GM21786 (cell line): ENCODE results near the gene AHRR.

Source experiments
- ATAC-seq: cut with Tn5 transposase; IDR thresholded peaks from one replicate; pipeline ENCODE4 v1.9.1; 2021; ENCODE audit not compliant: unreplicated experiment

Gene AHRR

GRCh38 chr5:453725-454481 is 132.4 kb downstream of the AHRR start:
- ATAC-seq, result no peak

DNA sequence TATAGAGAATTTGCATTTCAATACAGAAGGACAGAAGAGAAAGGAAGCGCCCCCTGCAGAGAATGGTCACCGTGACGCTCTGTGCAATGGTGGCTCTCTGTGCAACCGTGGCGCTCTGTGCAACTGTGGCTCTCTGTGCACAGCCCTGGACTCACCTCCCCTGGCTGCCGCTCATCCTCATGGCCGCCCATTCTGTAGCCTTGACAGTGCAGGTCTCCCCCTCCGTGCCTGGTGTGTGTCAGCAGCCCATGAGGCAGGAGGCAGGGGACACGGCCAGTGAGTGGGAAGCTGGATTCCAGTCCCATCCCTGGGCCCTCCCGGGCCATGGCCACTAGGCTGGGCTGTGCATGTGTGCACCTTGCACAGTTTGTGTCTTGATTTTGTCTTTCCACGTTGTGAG is 133.4 kb downstream of the AHRR start:
- no peak for ATAC-seq

- no peak for ATAC-seq
These were observed 134.3 kb downstream of the AHRR start for GRCh38 chr5:455806-456205.

GRCh38 chr5:456351-457194 is 135.1 kb downstream of the AHRR start:
- no peak for ATAC-seq

DNA sequence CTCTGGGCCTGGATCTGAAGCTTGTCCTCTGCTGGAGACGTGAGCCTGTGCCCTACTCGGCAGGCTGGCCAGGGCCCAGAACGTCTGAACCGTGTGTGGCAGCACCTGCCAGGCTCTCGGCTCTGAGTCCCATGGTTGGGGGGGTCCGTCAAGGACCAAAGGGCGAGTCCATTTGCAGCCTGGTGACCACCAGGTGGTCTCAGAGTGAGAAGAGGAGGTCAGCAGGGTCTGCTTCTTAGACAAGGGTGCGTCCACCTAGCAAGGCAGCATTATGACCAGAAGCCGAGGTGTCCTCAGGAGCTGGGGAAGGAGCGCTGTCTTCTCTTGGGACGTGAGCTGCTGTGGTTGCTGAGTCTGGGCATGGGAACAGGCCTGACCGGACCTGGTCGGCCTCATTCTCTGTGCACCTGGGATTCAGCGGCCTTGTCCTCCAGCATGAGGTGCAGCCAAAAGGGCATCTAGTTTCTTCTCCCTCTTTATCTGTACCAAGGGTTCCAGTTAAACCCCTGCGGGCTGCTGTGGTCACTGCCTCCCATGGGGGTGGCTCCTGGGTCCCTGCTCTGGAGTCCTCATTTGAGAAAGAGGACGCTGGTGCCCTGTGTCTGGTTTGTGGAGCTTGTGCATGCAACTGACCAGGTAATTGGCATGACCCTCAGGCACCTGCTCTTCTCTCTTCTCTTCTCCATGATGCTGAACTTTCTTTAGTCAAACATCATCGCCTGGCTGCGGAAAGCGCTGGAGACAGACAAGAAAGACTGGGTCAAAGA is 135.9 kb downstream of the AHRR start:
- no peak for ATAC-seq

DNA sequence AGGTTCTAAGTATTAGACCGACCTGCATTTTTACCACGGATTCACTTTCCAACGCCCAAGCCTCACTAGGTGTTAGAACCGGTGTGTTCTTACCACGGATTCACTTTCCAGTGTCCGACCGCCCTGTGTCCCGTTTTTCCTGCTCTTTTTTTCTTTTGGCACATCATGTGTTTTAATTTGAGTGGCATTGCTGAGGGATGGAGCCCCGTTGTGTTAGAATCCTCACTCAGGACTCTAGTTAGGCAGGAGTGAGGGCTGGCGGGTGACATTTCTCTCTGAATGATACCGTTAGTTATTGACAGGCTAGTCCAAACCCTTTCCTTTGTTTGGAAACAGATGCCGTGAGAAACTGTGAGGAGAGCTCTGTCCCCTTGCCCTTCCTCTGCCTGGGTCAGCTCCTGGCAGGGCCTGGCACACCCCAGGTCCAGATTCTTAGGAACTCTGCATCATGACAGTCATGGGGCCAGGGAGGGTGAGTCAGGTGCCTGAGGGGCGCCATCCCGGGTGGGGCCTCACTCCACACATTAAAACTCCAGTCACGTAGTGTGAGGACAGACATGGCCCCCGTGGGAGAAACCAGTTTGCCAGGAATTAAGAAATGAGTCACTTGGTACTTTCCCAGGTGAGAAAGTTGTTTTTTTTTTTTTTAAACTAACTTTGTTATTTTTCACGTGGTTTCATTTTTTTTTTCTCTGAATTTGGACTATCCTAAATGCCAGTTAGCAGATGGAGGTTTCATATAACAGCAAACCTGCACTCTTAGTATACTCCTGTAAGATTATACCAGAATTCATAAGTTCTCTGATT is 137.2 kb downstream of the AHRR start:
- peak; percentile 73 for ATAC-seq

DNA sequence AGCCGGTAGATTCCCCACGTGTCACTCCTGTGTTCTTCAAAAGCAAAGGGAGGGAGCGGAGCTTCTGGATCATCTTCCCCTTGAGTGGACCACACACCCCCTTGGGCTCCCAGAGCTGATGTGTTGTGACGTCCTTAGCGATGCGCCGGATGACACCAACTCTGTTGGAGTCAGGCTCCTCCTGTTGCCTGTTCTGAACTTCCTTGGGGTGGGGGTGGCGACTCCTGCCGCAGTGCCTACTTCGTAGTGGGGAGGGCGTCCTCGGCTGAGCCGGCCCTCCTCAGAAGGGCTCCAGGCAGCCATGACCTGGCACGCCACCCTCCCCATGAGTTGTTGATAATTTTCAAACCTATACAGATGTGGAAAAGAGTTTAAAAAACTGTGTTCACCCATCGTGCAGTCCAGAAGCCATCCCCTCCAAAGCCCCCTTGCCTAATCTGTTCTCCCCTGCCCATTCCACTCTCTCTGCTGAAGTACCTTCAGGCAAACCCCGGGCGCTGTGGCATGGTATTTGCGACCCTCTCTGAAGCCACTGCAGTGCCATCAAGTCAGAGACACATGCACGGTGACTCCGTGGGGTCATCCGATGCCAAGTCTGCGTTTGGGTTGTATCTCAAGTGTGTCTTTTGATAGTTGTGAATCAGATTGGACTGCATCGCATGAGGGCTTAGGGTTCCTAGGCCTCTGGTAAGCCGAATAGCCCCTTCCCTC is 138.2 kb downstream of the AHRR start:
- no peak for ATAC-seq

- ATAC-seq, result no peak
These were observed 138.7 kb downstream of the AHRR start for GRCh38 chr5:460273-460625.

- ATAC-seq, result no peak
These were observed 140.6 kb downstream of the AHRR start for GRCh38 chr5:462051-462481.

- no peak for ATAC-seq
These were observed 141.8 kb downstream of the AHRR start for GRCh38 chr5:463301-463700.

DNA sequence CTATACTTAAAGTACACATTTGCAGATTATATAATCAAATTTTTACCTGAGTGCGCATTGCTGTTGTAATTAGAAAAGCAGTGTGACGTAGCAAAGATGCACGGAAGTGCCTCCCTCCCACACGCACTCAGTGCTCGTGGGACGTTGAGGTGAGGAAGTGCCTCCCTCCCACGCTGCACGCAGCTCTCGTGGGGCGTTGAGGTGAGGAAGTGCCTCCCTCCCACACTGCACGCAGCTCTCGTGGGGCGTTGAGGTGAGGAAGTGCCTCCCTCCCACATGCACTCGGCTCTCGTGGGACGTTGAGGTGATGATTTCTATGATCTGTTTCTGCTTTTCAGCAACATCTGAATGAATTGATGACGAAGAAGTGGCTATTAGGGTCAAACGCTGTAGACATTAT is 142.4 kb downstream of the AHRR start:
- no peak for ATAC-seq

- ATAC-seq, result no peak
These were observed 142.9 kb downstream of the AHRR start for GRCh38 chr5:464446-464842.

DNA sequence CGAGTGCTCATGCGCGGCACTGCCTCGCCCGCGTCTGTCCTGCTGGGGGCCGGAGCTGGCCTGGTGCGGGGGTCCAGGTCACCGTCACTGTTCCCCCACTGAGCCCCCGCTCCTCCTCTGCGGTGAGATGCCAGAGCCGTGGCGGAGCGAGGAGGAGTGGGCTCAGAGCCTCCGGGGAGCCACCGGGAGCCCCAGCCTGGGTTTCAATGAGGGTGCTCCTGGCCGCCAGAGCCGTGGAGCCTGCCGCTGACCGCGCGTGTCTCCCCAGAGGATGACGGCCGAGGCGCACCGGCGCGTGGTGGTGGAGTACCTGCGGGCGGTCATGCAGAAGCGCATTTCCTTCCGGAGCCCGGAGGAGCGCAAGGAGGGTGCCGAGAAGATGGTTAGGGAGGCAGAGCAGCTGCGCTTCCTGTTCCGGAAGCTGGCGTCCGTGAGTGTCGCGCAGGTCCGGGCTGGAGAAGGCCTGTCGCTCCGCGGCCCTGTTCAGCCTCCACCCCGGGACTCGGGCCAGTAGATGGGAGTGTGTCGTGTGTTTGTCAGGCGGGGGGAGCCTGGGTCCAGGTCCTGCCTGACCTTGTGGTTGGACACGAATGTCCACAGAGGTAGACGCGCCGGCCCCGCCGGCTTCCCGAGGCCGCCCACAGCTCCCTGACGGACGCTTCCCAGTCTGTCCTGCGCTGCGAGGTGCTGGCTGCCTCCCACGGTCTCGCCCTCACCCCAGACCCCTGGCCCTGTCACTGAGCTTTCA is 143.5 kb downstream of the AHRR start:
- ATAC-seq, result no peak

- no peak for ATAC-seq
These were observed 144.3 kb downstream of the AHRR start for GRCh38 chr5:465591-466403.

DNA sequence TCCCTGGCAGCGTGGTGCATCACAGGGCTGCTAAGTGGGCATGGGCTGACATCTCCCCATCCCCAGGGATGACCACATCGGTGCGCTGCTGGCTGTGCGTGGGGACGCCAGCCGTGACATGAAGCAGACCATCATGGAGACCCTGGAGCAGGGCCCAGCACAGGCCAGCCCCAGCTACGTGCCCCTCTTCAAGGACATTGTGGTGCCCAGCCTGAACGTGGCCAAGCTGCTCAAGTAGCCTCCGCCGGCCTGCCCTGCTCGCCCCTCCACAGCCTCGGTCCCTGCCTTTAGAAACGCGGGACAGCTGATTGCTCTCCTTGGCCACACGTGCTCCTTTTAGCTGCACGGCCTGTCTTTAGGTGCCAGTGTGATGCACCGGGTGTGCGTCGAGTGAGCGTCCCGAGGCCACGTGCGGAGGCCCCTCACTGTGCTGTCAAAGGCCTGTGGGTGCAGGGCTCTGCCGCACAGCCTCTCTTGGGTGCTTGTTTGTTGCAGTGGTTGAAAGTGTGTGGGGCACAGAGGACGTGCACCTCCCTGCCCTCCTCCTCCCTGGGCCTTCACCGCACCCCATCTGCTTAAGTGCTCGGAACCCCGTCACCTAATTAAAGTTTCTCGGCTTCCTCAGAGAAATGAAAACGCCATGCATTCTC is 145.3 kb downstream of the AHRR start:
- ATAC-seq, result no peak

GRCh38 chr5:468401-468800 is 146.9 kb downstream of the AHRR start:
- no peak for ATAC-seq

GRCh38 chr5:469752-470483 is 148.4 kb downstream of the AHRR start:
- no peak for ATAC-seq
